Stimulated activated CD4-positive, alpha-beta T cell treated with anti-CD3 and anti-CD28 coated beads, Interleukin-15, amount 100 ng/mL, for 48 hours (primary cell): Measurements from ENCODE around the gene HSPA12A.
A peak's percentile ranks its signal among the peaks of the same experiment; 100 is the strongest.

Source experiments
- DNase-seq, 2 donors: peaks; one replicate each; pipeline ENCODE4 v3.0.0-alpha.2; 2020; ENCODE audit warnings: low read depth in 2 of 2

Gene HSPA12A

GRCh38 chr10:116771101-116771958, 29.0 kb upstream of the HSPA12A start:
- no peak for DNase-seq

- no peak for DNase-seq
Measured at GRCh38 chr10:116770281-116770680, 27.9 kb upstream of the HSPA12A start.

GRCh38 chr10:116769791-116770190, 27.4 kb upstream of the HSPA12A start:
- no peak for DNase-seq

GRCh38 chr10:116769368-116769767, 27.0 kb upstream of the HSPA12A start:
- no peak for DNase-seq

DNA sequence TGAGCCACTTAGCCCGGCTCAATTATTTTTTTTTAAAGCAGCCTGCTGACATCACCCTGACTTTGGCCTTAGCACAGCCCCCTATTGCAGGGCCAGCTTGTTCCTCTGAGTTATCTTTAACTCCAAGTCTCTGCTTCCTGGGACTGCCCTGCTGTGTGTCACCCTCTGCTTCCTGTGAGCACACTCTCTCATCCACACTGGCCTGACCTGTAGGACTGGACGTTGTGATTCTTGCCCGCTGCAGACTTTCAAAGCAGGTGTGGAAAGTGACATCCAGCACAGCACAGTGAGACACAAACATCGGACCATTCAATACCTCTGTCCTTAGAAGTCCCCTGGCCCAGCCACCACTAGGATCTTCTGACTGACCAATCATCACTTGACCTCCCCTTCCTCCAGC, 26.4 kb upstream of the HSPA12A start:
- no peak for DNase-seq

GRCh38 chr10:116766837-116767634, 24.7 kb upstream of the HSPA12A start:
- DNase-seq = no peak

DNA sequence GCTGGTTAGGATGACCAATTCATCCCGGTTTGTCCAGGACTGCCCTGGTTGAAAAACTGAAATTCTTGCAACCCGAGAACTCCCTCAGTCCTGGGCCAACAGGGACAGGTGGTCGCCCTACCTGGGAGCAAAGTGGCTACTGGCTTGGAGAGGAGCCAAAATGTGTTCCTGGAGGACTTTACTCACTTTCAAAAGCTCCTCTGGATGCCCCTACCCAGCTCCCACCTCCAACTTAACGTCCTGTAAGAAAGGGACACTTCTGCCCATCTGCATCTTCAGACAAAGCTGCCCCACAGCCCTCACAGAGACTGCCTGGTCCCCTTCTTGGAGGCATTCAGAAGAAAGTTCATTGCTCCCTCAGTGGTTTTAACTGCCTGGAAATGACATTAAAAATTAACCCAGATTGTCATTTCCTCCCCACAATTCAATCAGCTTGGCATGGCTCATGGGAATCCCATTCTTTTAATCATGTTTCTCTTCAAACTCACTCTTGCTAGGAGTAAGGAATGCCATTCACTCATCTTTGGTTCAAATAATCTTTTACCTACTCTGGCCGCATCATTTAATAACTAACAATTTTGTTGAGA, 24.0 kb upstream of the HSPA12A start:
- DNase-seq = no peak

DNA sequence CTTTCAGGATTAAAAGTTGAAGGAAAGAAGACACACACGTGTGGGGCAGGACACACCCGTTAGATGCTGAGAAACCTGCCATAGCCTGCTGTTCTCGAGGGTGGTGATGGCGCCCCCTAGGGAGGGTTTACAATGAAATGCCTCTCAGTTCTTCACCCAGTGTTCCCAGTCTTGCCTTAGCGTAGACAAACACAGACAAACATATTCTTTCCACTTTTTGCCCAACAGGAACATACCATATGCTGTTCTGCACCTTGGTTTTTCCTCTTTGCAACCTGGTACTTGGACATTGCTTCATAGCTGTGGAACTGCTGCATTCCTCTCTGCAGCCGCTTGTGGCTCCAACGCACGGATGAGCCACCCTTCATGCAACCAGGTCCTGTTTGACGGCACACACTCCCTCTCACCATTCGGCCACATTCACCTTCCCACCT, 23.3 kb upstream of the HSPA12A start:
- peak in 1 of 2 donors; percentile 28 for DNase-seq

- no peak for DNase-seq
Measured at GRCh38 chr10:116764979-116765378, 22.6 kb upstream of the HSPA12A start.

GRCh38 chr10:116763440-116763839, 21.1 kb upstream of the HSPA12A start:
- no peak for DNase-seq

DNA sequence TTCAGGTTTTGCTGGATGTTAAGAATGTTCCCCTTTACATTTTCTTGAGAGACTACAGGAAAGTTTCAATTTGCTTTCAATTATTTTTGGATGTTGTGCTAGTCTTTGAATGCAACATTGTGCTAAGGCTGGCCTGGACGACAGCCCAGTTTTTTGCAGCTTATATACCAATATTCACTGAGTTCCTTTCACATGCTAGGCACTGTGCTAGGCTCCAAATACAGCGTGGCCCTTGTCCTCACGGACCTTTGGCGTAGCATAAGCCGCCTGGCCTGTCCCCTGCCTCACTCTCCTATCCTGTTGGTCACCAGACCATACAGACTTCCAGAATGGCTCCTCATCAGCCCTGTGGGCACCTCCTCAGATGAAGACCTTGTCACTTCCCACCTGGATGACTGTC, 19.5 kb upstream of the HSPA12A start:
- DNase-seq = no peak

GRCh38 chr10:116760919-116761318, 18.6 kb upstream of the HSPA12A start:
- no peak for DNase-seq

- no peak for DNase-seq
Measured at GRCh38 chr10:116757246-116757645, 14.9 kb upstream of the HSPA12A start.

GRCh38 chr10:116756277-116756676, 13.9 kb upstream of the HSPA12A start:
- DNase-seq = no peak

DNA sequence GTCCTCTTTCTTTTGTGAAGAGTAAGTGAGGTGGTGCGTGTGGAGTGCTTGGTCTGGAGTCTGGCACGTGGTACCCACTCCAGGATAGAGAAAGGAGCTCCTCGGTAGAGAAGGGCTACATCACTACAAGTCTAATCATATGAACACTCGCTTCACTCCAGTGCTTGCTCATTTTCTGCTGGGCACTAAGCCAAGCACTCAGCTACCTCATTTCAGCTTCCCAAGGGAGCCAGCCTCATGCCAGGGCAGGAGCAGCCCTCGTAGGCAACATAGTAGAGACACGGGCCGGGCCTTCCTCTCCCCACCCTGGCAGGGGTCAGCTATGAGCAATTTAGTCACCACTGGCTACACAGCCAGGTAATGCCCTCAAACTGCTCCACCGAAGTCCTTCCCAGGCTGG, 11.4 kb upstream of the HSPA12A start:
- no peak for DNase-seq

DNA sequence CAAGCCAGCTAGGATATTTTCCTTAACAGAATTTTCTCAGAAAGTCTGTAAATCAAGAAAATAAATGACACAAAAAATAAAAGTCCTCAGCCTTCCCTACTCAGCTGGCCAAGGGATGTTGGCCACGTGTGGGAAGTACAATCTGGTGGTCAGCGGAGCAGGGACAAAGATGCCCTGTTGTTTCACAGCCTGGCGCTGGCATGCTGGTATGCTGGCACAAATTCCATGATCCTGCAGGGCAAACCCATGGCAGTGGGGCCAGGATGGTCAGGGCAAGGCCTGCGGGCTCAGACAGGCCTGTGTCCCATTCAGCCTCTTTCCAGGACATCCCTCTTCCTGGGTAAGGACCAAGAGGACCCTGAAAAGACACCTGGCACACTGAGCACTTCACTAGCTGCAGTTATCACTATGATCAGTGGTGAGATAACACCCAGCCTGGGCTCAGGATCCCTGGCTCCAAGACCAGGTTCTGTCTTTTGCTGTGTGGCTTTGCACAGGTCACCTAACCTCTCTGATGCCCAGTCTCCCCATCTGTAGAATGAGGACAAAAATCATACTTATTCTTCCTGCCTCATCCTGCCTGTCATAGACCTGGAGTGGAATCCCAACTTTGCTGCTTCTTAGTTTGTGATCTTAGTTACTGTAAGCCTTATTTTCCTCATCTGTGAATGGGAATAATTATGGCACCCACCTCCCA, 10.8 kb upstream of the HSPA12A start:
- no peak for DNase-seq

GRCh38 chr10:116752563-116752962, 10.2 kb upstream of the HSPA12A start:
- no peak for DNase-seq

- DNase-seq = no peak
Measured at GRCh38 chr10:116748471-116748870, 6.1 kb upstream of the HSPA12A start.

DNA sequence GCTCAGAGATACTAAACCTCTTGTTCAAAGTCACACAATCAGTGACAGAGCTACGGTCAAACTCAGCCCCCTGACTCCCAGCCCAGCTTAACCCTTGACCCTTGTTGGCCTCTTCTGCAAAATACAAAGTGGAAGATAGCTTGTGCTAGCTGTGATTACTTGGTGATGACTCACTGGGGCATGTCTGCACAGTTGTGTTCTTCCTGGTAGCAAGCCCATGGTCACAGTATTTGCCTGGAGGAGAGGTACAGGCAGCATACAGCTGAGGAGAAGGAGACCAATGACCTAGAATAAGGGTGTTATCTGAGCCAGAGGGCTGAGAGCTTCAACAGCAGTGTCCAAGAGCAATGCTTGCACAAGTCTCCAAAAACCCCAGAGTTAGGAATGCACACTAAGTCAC, 5.7 kb upstream of the HSPA12A start:
- no peak for DNase-seq

GRCh38 chr10:116747325-116747724, 5.0 kb upstream of the HSPA12A start:
- no peak for DNase-seq

DNA sequence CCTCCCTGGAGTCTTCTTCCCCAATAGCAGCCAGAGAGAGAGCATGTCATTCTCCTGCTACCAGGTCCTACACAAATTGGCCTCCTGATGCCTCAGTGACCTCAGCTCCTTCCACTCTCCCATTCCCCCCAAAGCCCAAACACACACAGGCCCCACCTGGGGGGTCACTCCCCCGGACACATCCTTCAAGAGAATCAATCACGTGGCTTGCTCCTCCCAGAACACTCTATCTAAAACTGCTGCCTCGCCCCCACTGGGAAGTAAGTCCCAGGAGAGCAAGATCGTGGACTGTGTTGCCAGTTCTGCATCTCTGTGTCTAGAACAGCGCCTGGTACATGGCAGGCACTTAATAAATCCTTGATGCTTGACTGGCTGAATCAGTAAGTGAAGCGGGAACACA, 2.5 kb upstream of the HSPA12A start:
- DNase-seq = no peak

GRCh38 chr10:116744163-116744753, 1.9 kb upstream of the HSPA12A start:
- no peak for DNase-seq
